ENCODE data around the gene PSD2.

Gene PSD2

DNA sequence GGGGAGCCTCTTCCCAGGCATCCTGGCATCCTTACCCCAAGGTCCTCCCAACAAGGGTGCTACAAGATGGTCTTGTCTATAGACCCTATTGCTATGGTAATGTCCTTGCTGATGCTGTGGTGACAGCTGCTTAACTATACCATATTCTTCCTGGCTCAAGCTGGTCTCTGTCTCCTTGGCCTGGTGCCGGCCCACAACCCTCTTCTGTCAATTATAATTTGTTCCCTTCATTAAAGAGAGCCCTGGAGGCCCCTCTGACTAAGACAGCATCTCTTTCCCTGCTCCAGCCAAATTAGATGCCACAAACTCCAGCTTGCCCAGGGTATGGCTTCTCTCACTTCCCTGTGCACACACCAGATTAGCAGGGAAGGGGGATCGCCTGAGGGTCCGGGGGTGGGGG is 86.7 kb downstream of the PSD2 start:
- no peak for DNase-seq

- peak; percentile 30 for DNase-seq
These were observed 87.4 kb downstream of the PSD2 start for GRCh38 chr5:139882961-139883539.

GRCh38 chr5:139884144-139884543 is 88.5 kb downstream of the PSD2 start:
- DNase-seq, result no peak

GRCh38 chr5:139884734-139885133 is 89.1 kb downstream of the PSD2 start:
- DNase-seq, result no peak

- DNase-seq, result no peak
These were observed 89.7 kb downstream of the PSD2 start for GRCh38 chr5:139885172-139885856.

GRCh38 chr5:139885857-139886208 is 90.2 kb downstream of the PSD2 start:
- DNase-seq, result no peak

DNA sequence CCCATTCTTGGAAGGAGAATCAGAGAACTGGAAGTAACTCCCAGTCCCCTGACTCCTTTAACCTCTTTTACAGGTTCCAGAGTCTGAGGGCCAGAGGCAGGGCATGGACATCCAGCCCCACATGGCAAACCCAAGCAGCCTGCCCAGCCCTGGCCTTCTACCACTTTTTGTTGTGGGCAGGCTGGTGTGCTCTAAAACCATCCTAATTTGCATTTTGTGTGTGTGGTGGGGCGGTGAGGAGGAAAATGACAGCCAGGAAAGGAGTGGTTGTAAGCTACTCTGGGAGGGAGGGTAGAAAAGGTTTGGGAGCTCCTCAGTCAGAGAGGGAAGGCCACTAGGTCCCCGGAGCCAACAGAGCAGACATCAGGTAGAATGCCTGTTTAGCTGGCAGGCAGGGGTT is 90.6 kb downstream of the PSD2 start:
- DNase-seq, result peak; percentile 70

GRCh38 chr5:139888370-139888769 is 92.8 kb downstream of the PSD2 start:
- no peak for DNase-seq

DNA sequence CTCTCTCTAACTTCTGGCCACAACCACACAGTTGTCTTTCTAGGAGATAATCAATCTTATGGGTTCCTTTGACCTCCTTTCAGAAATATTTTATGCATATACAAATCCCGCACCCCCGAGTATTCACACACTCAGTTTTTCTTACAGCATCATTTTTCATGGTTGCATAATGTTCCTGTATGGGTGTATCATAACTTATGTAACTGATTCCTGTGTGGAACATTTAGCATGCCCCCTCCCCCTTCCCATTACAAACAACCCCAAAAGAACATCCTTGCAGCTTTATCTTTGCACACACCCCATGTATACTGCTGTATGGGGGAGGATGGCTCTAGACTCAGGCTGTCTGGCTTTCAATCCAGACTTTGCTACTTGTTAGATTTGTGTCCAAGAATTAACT is 93.8 kb downstream of the PSD2 start:
- no peak for DNase-seq

DNA sequence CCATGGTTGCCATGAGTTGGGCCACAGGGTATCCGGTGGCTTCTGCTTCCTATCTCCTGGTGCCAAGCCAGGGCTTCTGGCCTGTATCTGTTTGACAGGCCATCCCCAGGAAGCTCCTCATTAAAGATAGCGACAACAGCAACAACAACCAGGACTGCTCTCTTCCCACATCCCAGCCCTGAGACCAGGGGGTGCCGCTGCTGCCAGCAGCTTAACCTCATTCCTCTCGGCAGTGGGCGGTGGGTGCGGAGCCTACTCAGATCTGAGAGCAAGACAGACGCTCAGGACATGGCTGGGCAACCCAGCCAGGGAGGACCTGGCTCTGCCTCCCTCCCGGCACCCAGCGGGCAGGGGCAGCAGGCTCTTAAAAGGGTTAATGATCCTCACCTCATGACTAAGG is 98.3 kb downstream of the PSD2 start:
- no peak for DNase-seq

Measured in NCI-H526 treated with DMSO at 0.1 percent for 48 hours (cell line).